HEK293 (cell line): Measurements from ENCODE around the gene RCOR1.
A peak's percentile ranks its signal among the peaks of the same experiment; 100 is the strongest.

ENCODE experiments used
- OVOL3 ChIP-seq: fragments of 450-650 bp; formaldehyde crosslinking; IDR thresholded peaks from 2 replicates; pipeline ENCODE4 v1.5.1; 2016; ENCODE audit warnings: missing biosample characterization, missing genetic modification characterization
- PRDM10 ChIP-seq: fragments of 450-650 bp; formaldehyde crosslinking; IDR thresholded peaks from 2 replicates; pipeline ENCODE4 v1.5.1; 2016; ENCODE audit warnings: missing biosample characterization, missing genetic modification characterization
- SALL2 ChIP-seq: fragments of 450-650 bp; formaldehyde crosslinking; IDR thresholded peaks from 2 replicates; pipeline ENCODE4 v1.5.0; 2017; ENCODE audit warnings: missing biosample characterization, mild to moderate bottlenecking, missing genetic modification characterization, borderline replicate concordance
- SP3 ChIP-seq: fragments of 450-650 bp; formaldehyde crosslinking; IDR thresholded peaks from 2 replicates; pipeline ENCODE4 v1.5.1; 2016; ENCODE audit warnings: missing biosample characterization, missing genetic modification characterization
- SP7 ChIP-seq: fragments of 450-650 bp; formaldehyde crosslinking; IDR thresholded peaks from 2 replicates; pipeline ENCODE4 v1.5.1; 2016; ENCODE audit warnings: missing biosample characterization, missing genetic modification characterization
- ZNF174 ChIP-seq: fragments of 450-650 bp; formaldehyde crosslinking; IDR thresholded peaks from 2 replicates; pipeline ENCODE4 v1.5.0; 2017; ENCODE audit warnings: missing biosample characterization, mild to moderate bottlenecking, missing genetic modification characterization
- ZNF2 ChIP-seq: fragments of 450-650 bp; formaldehyde crosslinking; IDR thresholded peaks from 2 replicates; pipeline ENCODE4 v1.5.1; 2016; ENCODE audit warnings: missing biosample characterization, missing genetic modification characterization
- ZNF354C ChIP-seq: fragments of 450-650 bp; formaldehyde crosslinking; IDR thresholded peaks from 2 replicates; pipeline ENCODE4 v1.5.1; 2016; ENCODE audit warnings: missing biosample characterization, missing genetic modification characterization, low read depth, borderline replicate concordance
- ZNF48 ChIP-seq: fragments of 450-650 bp; formaldehyde crosslinking; IDR thresholded peaks from 2 replicates; pipeline ENCODE4 v1.5.1; 2016; ENCODE audit warnings: missing biosample characterization, missing genetic modification characterization
- ZNF521 ChIP-seq: fragments of 450-650 bp; formaldehyde crosslinking; IDR thresholded peaks from 2 replicates; pipeline ENCODE4 v1.5.1; 2017; ENCODE audit warnings: missing biosample characterization, mild to moderate bottlenecking, missing genetic modification characterization
- ZNF544 ChIP-seq: fragments of 450-650 bp; formaldehyde crosslinking; IDR thresholded peaks from 2 replicates; pipeline ENCODE4 v1.5.0; 2017; ENCODE audit warnings: missing biosample characterization, missing genetic modification characterization
- ZNF548 ChIP-seq: fragments of 450-650 bp; formaldehyde crosslinking; IDR thresholded peaks from 2 replicates; pipeline ENCODE4 v1.5.1; 2016; ENCODE audit warnings: missing biosample characterization, missing genetic modification characterization
- ZNF555 ChIP-seq: fragments of 450-650 bp; formaldehyde crosslinking; conservative IDR thresholded peaks from 2 replicates; pipeline ENCODE4 v1.5.1; 2017; ENCODE audit warnings: missing biosample characterization, mild to moderate bottlenecking, missing genetic modification characterization, inconsistent platforms
- ZNF561 ChIP-seq: fragments of 450-650 bp; IDR thresholded peaks from 2 replicates; pipeline ENCODE4 v1.5.1; 2018; ENCODE audit warnings: missing biosample characterization, missing genetic modification characterization, borderline replicate concordance
- ZNF580 ChIP-seq: fragments of 450-650 bp; formaldehyde crosslinking; IDR thresholded peaks from 2 replicates; pipeline ENCODE4 v1.5.1; 2016; ENCODE audit warnings: missing biosample characterization, missing genetic modification characterization
- ZNF621 ChIP-seq: fragments of 450-650 bp; formaldehyde crosslinking; IDR thresholded peaks from 2 replicates; pipeline ENCODE4 v1.5.1; 2017; ENCODE audit warnings: missing biosample characterization, missing genetic modification characterization
- ZNF654 ChIP-seq: fragments of 450-650 bp; formaldehyde crosslinking; IDR thresholded peaks from 2 replicates; pipeline ENCODE4 v1.5.1; 2016; ENCODE audit warnings: low read depth, missing biosample characterization, missing genetic modification characterization
- ZNF658 ChIP-seq: fragments of 450-650 bp; formaldehyde crosslinking; IDR thresholded peaks from 2 replicates; pipeline ENCODE4; 2016; ENCODE audit warnings: missing biosample characterization, missing genetic modification characterization
- ZNF776 ChIP-seq: fragments of 450-650 bp; formaldehyde crosslinking; IDR thresholded peaks from 2 replicates; pipeline ENCODE4 v1.5.0; 2017; ENCODE audit warnings: missing biosample characterization, missing genetic modification characterization, borderline replicate concordance
- ZNF843 ChIP-seq: fragments of 450-650 bp; formaldehyde crosslinking; IDR thresholded peaks from 2 replicates; pipeline ENCODE4 v1.5.1; 2016; ENCODE audit warnings: missing biosample characterization, missing genetic modification characterization
- ZXDB ChIP-seq: fragments of 450-650 bp; formaldehyde crosslinking; IDR thresholded peaks from 2 replicates; pipeline ENCODE4 v1.5.1; 2016; ENCODE audit warnings: missing biosample characterization, missing genetic modification characterization
- TF ChIP-seq, protein P1 (sequence below): fragments of 450-650 bp; IDR thresholded peaks from 2 replicates; pipeline ENCODE4 v1.5.1; 2018; ENCODE audit warnings: missing biosample characterization, mild to moderate bottlenecking, missing genetic modification characterization
- TF ChIP-seq, protein P2 (sequence below): fragments of 450-650 bp; formaldehyde crosslinking; IDR thresholded peaks from 2 replicates; pipeline ENCODE4 v1.5.1; 2016; ENCODE audit warnings: missing biosample characterization, missing genetic modification characterization
- TF ChIP-seq, protein P3 (sequence below): fragments of 450-650 bp; formaldehyde crosslinking; IDR thresholded peaks from 2 replicates; pipeline ENCODE4 v1.5.1; 2016; ENCODE audit warnings: missing biosample characterization, missing genetic modification characterization, borderline replicate concordance
- TF ChIP-seq, protein P4 (sequence below): fragments of 450-650 bp; formaldehyde crosslinking; IDR thresholded peaks from 2 replicates; pipeline ENCODE4 v1.5.1; 2016; ENCODE audit warnings: missing biosample characterization, missing genetic modification characterization

The RCOR1 gene

GRCh38 chr14:102629808-102630350 lies 37.4 kb downstream of the RCOR1 start (continued):
- TF ChIP-seq, protein P1, sequence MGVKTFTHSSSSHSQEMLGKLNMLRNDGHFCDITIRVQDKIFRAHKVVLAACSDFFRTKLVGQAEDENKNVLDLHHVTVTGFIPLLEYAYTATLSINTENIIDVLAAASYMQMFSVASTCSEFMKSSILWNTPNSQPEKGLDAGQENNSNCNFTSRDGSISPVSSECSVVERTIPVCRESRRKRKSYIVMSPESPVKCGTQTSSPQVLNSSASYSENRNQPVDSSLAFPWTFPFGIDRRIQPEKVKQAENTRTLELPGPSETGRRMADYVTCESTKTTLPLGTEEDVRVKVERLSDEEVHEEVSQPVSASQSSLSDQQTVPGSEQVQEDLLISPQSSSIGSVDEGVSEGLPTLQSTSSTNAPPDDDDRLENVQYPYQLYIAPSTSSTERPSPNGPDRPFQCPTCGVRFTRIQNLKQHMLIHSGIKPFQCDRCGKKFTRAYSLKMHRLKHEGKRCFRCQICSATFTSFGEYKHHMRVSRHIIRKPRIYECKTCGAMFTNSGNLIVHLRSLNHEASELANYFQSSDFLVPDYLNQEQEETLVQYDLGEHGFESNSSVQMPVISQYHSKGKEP (tag by site-specific recombination): no peak
- TF ChIP-seq OVOL3 (tag by site-specific recombination) (no peak), ZNF654 (tag by site-specific recombination) (no peak), ZNF48 (tag by site-specific recombination) (no peak), ZNF561 (peak; percentile 65; the same call in 1 of the 2 replicates), ZNF555 (tag by site-specific recombination) (no peak), ZNF548 (tag by site-specific recombination) (no peak), ZXDB (tag by site-specific recombination) (peak; percentile 19; the same call in 1 of the 2 replicates), SALL2 (tag by site-specific recombination) (no peak), SP3 (tag by site-specific recombination) (no peak), ZNF2 (tag by site-specific recombination) (no peak), ZNF544 (tag by site-specific recombination) (no peak), ZNF521 (tag by site-specific recombination) (no peak), ZNF174 (no peak), ZNF354C (tag by site-specific recombination) (no peak), SP7 (tag by site-specific recombination) (peak; percentile 95), ZNF843 (peak; percentile 85), ZNF776 (no peak), PRDM10 (peak; percentile 78), ZNF621 (tag by site-specific recombination) (no peak), ZNF658 (tag by site-specific recombination) (no peak), ZNF580 (tag by site-specific recombination) (no peak)
- TF ChIP-seq, protein P2, sequence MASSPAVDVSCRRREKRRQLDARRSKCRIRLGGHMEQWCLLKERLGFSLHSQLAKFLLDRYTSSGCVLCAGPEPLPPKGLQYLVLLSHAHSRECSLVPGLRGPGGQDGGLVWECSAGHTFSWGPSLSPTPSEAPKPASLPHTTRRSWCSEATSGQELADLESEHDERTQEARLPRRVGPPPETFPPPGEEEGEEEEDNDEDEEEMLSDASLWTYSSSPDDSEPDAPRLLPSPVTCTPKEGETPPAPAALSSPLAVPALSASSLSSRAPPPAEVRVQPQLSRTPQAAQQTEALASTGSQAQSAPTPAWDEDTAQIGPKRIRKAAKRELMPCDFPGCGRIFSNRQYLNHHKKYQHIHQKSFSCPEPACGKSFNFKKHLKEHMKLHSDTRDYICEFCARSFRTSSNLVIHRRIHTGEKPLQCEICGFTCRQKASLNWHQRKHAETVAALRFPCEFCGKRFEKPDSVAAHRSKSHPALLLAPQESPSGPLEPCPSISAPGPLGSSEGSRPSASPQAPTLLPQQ (tag by site-specific recombination): peak; percentile 90
- TF ChIP-seq, protein P3, sequence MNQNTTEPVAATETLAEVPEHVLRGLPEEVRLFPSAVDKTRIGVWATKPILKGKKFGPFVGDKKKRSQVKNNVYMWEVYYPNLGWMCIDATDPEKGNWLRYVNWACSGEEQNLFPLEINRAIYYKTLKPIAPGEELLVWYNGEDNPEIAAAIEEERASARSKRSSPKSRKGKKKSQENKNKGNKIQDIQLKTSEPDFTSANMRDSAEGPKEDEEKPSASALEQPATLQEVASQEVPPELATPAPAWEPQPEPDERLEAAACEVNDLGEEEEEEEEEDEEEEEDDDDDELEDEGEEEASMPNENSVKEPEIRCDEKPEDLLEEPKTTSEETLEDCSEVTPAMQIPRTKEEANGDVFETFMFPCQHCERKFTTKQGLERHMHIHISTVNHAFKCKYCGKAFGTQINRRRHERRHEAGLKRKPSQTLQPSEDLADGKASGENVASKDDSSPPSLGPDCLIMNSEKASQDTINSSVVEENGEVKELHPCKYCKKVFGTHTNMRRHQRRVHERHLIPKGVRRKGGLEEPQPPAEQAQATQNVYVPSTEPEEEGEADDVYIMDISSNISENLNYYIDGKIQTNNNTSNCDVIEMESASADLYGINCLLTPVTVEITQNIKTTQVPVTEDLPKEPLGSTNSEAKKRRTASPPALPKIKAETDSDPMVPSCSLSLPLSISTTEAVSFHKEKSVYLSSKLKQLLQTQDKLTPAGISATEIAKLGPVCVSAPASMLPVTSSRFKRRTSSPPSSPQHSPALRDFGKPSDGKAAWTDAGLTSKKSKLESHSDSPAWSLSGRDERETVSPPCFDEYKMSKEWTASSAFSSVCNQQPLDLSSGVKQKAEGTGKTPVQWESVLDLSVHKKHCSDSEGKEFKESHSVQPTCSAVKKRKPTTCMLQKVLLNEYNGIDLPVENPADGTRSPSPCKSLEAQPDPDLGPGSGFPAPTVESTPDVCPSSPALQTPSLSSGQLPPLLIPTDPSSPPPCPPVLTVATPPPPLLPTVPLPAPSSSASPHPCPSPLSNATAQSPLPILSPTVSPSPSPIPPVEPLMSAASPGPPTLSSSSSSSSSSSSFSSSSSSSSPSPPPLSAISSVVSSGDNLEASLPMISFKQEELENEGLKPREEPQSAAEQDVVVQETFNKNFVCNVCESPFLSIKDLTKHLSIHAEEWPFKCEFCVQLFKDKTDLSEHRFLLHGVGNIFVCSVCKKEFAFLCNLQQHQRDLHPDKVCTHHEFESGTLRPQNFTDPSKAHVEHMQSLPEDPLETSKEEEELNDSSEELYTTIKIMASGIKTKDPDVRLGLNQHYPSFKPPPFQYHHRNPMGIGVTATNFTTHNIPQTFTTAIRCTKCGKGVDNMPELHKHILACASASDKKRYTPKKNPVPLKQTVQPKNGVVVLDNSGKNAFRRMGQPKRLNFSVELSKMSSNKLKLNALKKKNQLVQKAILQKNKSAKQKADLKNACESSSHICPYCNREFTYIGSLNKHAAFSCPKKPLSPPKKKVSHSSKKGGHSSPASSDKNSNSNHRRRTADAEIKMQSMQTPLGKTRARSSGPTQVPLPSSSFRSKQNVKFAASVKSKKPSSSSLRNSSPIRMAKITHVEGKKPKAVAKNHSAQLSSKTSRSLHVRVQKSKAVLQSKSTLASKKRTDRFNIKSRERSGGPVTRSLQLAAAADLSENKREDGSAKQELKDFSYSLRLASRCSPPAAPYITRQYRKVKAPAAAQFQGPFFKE (tag by site-specific recombination): no peak
- TF ChIP-seq, protein P4, sequence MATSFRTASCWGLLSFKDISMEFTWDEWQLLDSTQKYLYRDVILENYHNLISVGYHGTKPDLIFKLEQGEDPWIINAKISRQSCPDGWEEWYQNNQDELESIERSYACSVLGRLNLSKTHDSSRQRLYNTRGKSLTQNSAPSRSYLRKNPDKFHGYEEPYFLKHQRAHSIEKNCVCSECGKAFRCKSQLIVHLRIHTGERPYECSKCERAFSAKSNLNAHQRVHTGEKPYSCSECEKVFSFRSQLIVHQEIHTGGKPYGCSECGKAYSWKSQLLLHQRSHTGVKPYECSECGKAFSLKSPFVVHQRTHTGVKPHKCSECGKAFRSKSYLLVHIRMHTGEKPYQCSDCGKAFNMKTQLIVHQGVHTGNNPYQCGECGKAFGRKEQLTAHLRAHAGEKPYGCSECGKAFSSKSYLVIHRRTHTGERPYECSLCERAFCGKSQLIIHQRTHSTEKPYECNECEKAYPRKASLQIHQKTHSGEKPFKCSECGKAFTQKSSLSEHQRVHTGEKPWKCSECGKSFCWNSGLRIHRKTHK: no peak
